Smooth muscle cell (in vitro differentiated cells): ENCODE data around the gene LEMD1. TPM values are rescaled to one million over a fixed set of nuclear protein-coding genes. Genes with fewer than 3 reads are reported as not detected.

ENCODE experiments used
- DNase-seq: peaks from one replicate; lab custom pipeline; 2025; ENCODE audit not compliant: unreplicated experiment; lab: John Stamatoyannopoulos, UW
- H2AFZ ChIP-seq: fragments of 200-600 bp; sonication (generic); 2 replicates; pipeline ENCODE4 v1.6.0; 2016; ENCODE audit warnings: antibody characterized with exemption, low read depth, mild to moderate bottlenecking
- H3F3A ChIP-seq: fragments of 200-600 bp; sonication (generic); 2 replicates; pipeline ENCODE4 v1.6.0; 2017; ENCODE audit warnings: antibody characterized with exemption, low read depth
- H3K27ac ChIP-seq: fragments of 200-600 bp; sonication (generic); 2 replicates; pipeline ENCODE4 v1.5.1; 2016; ENCODE audit warnings: low read depth, mild to moderate bottlenecking
- H3K27me3 ChIP-seq: fragments of 200-600 bp; sonication (generic); 2 replicates; pipeline ENCODE4 v1.6.1; 2016; ENCODE audit warnings: low read depth, mild to moderate bottlenecking
- H3K36me3 ChIP-seq: fragments of 200-600 bp; sonication (generic); 2 replicates; pipeline ENCODE4 v1.5.1; 2016; ENCODE audit warnings: low read depth
- H3K4me1 ChIP-seq: fragments of 200-600 bp; sonication (generic); 2 replicates; pipeline ENCODE4 v1.5.1; 2016; ENCODE audit warnings: low read depth
- H3K4me2 ChIP-seq: fragments of 200-600 bp; sonication (generic); 2 replicates; pipeline ENCODE4 v1.6.0; 2016; ENCODE audit warnings: mild to moderate bottlenecking
- H3K4me3 ChIP-seq: fragments of 200-600 bp; sonication (generic); 2 replicates; pipeline ENCODE4 v1.5.1; 2016; ENCODE audit warnings: mild to moderate bottlenecking
- H3K79me2 ChIP-seq: fragments of 200-600 bp; sonication (generic); 2 replicates; pipeline ENCODE4 v1.6.0; 2016; ENCODE audit warnings: low read depth, mild to moderate bottlenecking
- H3K9ac ChIP-seq: fragments of 200-600 bp; sonication (generic); 2 replicates; pipeline ENCODE4 v1.6.0; 2016; ENCODE audit warnings: low read depth
- H3K9me3 ChIP-seq: fragments of 200-600 bp; sonication (generic); replicated peaks from 2 replicates; pipeline ENCODE4 v1.5.1; 2016; ENCODE audit warnings: low read depth
- H4K20me1 ChIP-seq: fragments of 200-600 bp; sonication (generic); 2 replicates; pipeline ENCODE4 v1.6.0; 2016; ENCODE audit warnings: low read depth
- WGBS: methylation state at CpG from one replicate; pipeline ENCODE4 v1.1.7; 2016; ENCODE audit warnings: low lambda C conversion rate; 5-methylcytosine and 5-hydroxymethylcytosine counted together
- polyA plus RNA-seq: library from polyadenylated mRNA; unstranded; fragments of >200 nt; fragmentation: Nextera tagmentation; extraction: Ambion mirVana; gene quantifications from 2 replicates; pipeline ENCODE4 v1.2.1, GENCODE V29; 2016
- total RNA-seq: library from RNA; depleted of rRNA; stranded (reverse); fragments of >200 nt; gene quantifications from 2 replicates; pipeline ENCODE4 v1.2.3, GENCODE V29; 2014
- TF ChIP-seq, protein P1 (sequence below): fragments of 200-600 bp; sonication (generic); IDR thresholded peaks from 2 replicates; pipeline ENCODE4 v1.5.1; 2017; ENCODE audit warnings: borderline replicate concordance, mild to moderate bottlenecking, antibody characterized with exemption; ENCODE audit not compliant: insufficient read depth, poor library complexity, severe bottlenecking

Gene LEMD1
- total and polyA plus RNA-seq, 2 experiments from 2014 or later: 5.8 to 8.0 TPM

DNA sequence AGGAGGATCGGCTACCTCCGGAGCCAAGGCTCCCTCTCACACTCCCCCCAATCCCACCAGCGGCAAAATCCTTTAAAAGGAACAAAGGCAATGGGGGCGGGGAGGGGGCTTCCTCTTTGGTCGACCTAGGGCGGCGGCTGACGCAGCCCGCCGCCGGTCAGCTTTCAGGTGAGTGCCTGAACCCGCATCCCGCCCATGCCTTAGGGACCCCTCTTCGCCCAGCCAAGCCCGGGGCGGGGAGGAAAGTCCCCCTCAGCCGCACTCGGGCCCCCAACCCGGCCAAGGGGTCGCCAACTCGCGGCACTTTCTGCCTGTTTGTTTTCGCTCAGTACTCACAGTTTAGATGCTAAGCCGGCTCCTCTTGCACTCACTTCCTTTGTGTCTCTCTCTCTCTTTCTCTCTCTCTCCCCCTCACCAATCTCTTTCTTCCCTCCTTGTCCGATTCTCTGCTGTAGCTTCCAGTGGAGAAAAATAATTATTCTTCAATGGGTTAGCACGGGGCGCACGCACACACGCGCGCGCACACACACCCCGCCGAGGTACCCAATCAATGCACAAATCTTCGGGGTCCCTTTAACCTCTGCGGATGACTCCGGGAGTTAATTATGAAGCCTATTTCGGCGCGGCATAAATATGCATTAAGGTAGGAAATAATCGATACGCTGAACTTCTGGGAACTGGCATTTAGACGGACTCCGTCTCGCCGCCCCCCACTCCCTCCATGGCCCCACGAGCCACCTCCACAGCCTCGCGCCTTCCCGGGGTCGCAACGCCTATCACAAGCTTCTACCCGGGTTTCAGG, 33.9 kb upstream of the LEMD1 start, which contains the start of gene BLACAT1:
TSS of gene BLACAT1 (minus strand) at position 465 of the 802 bp plus-strand sequence.
- Histone ChIP-seq H3K4me2 (peak within 1 kb of the TSS; percentile 81), H4K20me1 (no peaks in the 10 kb centered on the region), H3K9ac (no peak within 1 kb of the TSS), H3K36me3 (no peaks in the 10 kb centered on the region), H3K79me2 (no peaks in the 10 kb centered on the region), H3K4me1 (peaks cover 32% of the 10 kb centered on the region), H3K27me3 (peaks cover 76% of the 10 kb centered on the region), H3K4me3 (peak within 1 kb of the TSS; percentile 31), H2AFZ (no peak within 1 kb of the TSS), H3F3A (no peaks in the 10 kb centered on the region), H3K27ac (no peak within 1 kb of the TSS), H3K9me3 (no peaks in the 10 kb centered on the region)
- TF ChIP-seq, protein P1, sequence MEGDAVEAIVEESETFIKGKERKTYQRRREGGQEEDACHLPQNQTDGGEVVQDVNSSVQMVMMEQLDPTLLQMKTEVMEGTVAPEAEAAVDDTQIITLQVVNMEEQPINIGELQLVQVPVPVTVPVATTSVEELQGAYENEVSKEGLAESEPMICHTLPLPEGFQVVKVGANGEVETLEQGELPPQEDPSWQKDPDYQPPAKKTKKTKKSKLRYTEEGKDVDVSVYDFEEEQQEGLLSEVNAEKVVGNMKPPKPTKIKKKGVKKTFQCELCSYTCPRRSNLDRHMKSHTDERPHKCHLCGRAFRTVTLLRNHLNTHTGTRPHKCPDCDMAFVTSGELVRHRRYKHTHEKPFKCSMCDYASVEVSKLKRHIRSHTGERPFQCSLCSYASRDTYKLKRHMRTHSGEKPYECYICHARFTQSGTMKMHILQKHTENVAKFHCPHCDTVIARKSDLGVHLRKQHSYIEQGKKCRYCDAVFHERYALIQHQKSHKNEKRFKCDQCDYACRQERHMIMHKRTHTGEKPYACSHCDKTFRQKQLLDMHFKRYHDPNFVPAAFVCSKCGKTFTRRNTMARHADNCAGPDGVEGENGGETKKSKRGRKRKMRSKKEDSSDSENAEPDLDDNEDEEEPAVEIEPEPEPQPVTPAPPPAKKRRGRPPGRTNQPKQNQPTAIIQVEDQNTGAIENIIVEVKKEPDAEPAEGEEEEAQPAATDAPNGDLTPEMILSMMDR: no peak
- 1% methylated on average over 53 of the region's 53 CpGs for WGBS
- no peak for DNase-seq

DNA sequence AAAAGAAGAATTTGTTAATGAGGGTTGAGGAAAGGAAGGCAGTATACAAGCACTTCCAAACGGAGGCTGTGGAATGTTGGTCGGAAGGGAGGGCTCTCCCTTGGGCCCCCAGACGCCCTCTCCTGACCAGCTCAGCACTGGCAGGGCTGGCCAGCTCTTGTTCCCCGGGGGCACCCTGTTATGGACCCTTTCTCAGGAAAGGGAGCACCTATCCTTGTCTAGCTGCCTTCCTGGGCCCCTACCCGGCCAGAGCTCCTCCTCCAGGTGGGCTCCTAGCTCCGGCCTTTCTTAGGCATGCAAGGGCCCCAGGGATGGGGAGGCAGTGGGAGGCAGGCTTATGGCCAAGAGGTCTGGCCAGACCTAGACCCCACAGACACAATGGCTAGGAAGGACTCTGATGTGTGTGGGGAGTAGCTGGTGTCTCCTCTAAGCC, 33.1 kb upstream of the LEMD1 start:
- H3F3A ChIP-seq: no peaks in the 10 kb centered on the region
- H3K36me3 ChIP-seq: no peaks in the 10 kb centered on the region
- H3K9ac ChIP-seq: no peak overlapping the region
- no peaks in the 10 kb centered on the region for H3K9me3 ChIP-seq
- H3K4me3 ChIP-seq: no peak overlapping the region
- WGBS: 14% methylated on average over 6 of the region's 6 CpGs
- no peak overlapping the region for H2AFZ ChIP-seq
- peaks cover 38% of the 10 kb centered on the region for H3K4me1 ChIP-seq
- TF ChIP-seq, protein P1: no peak
- peaks cover 70% of the 10 kb centered on the region for H3K27me3 ChIP-seq
- no peaks in the 10 kb centered on the region for H4K20me1 ChIP-seq
- H3K4me2 ChIP-seq: no peak overlapping the region
- DNase-seq: no peak
- H3K27ac ChIP-seq: no peak overlapping the region
- no peaks in the 10 kb centered on the region for H3K79me2 ChIP-seq

DNA sequence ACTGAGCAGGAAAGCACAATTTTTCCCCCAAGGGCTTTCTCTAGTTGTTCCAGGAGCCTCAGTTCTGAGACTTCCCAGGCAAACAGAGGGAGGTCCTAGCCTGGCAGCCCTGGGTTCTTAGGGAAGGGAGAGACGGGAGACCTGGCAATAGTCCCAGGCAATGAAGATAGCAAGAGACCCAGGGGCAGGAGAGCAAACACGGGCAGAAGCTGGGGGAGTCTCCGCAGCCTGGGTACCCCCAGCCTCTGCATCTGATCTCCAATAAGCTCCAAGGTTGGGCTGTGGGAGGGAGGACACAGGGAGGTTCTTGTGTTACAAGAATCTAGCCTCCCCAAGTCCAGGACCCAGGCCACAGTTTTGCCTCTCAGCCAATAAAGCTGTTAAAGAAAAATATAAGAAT, 31.6 kb upstream of the LEMD1 start:
- H3K27me3 ChIP-seq: peaks cover 59% of the 10 kb centered on the region
- no peaks in the 10 kb centered on the region for H3K36me3 ChIP-seq
- TF ChIP-seq, protein P1: no peak
- DNase-seq: no peak
- no peak overlapping the region for H3K9ac ChIP-seq
- no peak overlapping the region for H3K27ac ChIP-seq
- no peaks in the 10 kb centered on the region for H3F3A ChIP-seq
- H3K79me2 ChIP-seq: peaks cover 8% of the 10 kb centered on the region
- no peaks in the 10 kb centered on the region for H3K9me3 ChIP-seq
- H3K4me3 ChIP-seq: no peak overlapping the region
- H2AFZ ChIP-seq: no peak overlapping the region
- 75% methylated on average over 3 of the region's 3 CpGs for WGBS
- H3K4me1 ChIP-seq: peaks cover 52% of the 10 kb centered on the region
- H4K20me1 ChIP-seq: no peaks in the 10 kb centered on the region
- H3K4me2 ChIP-seq: no peak overlapping the region
